Measurements from ENCODE around the gene FNIP2.
"Not testable (repeated sequence)": the region's sequence is repeated elsewhere in the genome, so short reads cannot be mapped to it uniquely, and the experiment has no call there.

The FNIP2 gene

GRCh38 chr4:158904815-158905214, 136.0 kb downstream of the FNIP2 start:
- no peak for DNase-seq (ENCODE audit: low read depth in 2 of 2, low spot score in 1 of 2)

GRCh38 chr4:158906073-158906472, 137.2 kb downstream of the FNIP2 start:
- no peak for DNase-seq (ENCODE audit: low read depth in 2 of 2, low spot score in 1 of 2)

DNA sequence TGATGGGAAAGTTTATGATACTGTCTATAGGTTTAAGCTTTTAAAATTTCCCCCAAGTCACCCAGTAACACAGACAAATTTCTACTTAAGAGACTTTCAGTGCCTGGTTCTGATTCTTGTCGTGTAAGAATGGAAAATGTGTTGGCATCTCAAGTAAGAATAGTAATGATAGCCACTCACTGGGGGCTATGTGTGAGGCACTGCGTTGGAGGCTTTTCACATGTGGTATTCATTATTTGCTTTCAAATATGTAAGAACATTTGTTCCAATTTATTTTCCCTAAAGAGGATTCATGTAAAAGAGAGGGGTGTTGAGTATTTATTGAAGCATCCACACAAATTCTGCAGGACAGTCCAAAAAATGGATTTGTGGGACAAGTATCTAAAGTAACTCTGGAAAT, 143.6 kb downstream of the FNIP2 start:
- no peak for DNase-seq (ENCODE audit: low read depth in 2 of 2, low spot score in 1 of 2)

GRCh38 chr4:158912806-158913205, 144.0 kb downstream of the FNIP2 start:
- no peak for DNase-seq (ENCODE audit: low read depth in 2 of 2, low spot score in 1 of 2)

DNA sequence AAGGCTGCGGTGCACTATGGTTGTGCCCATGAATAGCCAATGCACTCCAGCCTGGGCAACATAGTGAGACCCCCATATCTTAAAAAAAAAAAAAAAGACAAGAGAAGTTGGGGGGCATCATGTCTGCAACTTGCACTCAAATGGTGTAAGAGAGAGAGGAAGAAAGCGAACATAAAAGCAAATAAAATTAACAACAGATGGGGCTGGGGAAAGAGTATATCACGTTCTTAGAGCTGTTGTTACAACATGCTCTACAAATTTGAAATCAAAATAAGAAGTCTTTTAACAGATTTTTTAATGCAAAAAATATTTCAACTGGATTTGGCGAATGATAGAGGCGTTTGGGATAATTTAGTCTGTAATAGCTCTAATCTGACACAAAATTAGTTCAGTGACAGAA, 144.9 kb downstream of the FNIP2 start:
- DNase-seq (ENCODE audit: low read depth in 2 of 2, low spot score in 1 of 2) = no peak

DNA sequence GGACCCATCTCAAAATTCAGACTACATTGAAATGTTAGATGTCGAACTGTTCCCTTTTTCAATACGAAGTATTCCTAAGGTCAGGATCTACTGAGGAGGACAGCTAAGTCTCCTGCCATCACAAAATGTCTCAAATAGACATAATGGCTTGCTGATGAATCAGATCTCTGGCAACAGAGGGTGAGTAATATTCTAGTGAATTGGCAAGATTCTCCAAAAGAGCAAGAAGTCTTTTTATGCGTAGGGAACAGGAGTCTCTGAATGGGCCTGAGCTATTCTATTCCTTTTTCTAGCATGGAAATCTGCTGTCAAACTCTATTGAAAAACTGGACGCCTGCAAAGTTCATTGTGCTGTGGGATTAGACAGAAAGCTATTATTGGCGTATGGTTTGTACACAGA, 145.4 kb downstream of the FNIP2 start:
- no peak for DNase-seq (ENCODE audit: low read depth in 2 of 2, low spot score in 1 of 2)

DNA sequence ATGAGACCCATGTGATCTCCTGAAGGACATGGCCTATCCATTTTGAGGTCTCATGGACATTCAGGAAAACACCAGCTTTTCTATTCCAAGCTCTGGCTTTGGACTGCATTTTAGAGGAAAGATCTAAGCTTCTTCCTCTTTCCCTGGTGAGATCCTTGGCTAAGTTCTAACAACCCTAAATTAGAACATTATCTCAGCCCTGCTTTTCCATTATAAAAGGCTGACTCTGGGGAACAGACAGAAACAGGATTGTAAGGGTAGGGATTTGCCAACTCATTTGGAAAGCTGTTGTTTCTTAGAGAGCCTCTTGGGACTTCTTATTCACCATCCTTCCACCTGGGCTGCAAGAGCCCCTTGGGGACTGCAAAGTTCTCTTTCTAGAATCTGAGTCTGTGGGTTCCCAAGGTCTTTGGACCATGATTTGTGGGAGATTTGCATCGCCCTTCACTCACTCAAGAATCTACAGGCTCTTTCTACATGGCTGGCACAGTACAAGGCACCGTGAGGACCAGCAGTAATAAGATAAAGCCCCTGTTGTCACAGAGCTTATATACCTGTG, 146.9 kb downstream of the FNIP2 start:
- no peak for DNase-seq (ENCODE audit: low read depth in 2 of 2, low spot score in 1 of 2)

DNA sequence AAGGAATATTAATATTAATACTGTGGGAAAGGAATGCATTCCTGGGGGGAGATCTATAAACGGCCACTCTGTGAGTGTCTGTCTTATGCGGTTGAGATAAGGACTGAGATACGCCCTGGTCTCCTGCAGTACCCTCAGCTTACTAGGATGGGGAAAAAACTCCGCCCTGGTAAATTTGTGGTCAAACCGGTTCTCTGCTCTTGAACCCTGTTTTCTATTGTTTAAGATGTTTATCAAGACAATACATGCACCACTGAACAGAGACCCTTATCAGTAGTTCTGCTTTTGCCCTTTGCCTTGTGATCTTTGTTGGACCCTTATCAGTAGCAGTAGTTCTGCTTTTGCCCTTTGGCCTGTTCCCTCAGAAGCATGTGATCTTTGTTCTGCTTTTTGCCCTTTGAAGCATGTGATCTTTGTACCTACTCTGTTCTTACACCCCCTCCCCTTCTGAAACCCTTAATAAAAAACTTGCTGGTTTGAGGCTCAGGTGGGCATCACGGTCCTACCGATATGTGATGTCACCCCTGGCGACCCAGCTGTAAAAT, 151.7 kb downstream of the FNIP2 start:
- not testable (repeated sequence) for DNase-seq (ENCODE audit: low read depth in 2 of 2, low spot score in 1 of 2)

GRCh38 chr4:158927774-158928173, 158.9 kb downstream of the FNIP2 start:
- not testable (repeated sequence) for DNase-seq (ENCODE audit: low read depth in 2 of 2, low spot score in 1 of 2)

- DNase-seq (ENCODE audit: low read depth in 2 of 2, low spot score in 1 of 2) = no peak
Measured at GRCh38 chr4:158929939-158930638, 161.3 kb downstream of the FNIP2 start.

DNA sequence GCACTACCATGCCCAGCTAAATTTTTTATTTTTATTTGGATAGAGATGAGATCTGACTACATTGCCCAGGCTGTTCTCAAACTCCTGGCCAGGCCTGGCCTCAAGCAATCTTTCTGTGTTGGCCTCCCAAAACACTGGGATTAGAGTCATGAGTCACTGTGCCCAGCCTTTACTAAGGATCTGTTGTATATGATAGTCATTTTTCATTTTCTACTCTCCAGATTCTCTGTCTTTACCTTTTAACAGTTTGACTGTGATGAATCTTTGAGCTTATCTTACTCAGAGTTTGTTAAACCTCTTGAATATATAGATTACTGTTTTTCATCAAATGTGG, 161.8 kb downstream of the FNIP2 start:
- DNase-seq (ENCODE audit: low read depth in 2 of 2, low spot score in 1 of 2) = no peak

GRCh38 chr4:158933236-158933635, 164.4 kb downstream of the FNIP2 start:
- no peak for DNase-seq (ENCODE audit: low read depth in 2 of 2, low spot score in 1 of 2)

GRCh38 chr4:158934996-158935669, 166.3 kb downstream of the FNIP2 start:
- DNase-seq (ENCODE audit: low read depth in 2 of 2, low spot score in 1 of 2) = no peak

- DNase-seq (ENCODE audit: low read depth in 2 of 2, low spot score in 1 of 2) = no peak
Measured at GRCh38 chr4:158936238-158936637, 167.4 kb downstream of the FNIP2 start.

GRCh38 chr4:158938220-158939044, 169.6 kb downstream of the FNIP2 start:
- no peak for DNase-seq (ENCODE audit: low read depth in 2 of 2, low spot score in 1 of 2)

DNA sequence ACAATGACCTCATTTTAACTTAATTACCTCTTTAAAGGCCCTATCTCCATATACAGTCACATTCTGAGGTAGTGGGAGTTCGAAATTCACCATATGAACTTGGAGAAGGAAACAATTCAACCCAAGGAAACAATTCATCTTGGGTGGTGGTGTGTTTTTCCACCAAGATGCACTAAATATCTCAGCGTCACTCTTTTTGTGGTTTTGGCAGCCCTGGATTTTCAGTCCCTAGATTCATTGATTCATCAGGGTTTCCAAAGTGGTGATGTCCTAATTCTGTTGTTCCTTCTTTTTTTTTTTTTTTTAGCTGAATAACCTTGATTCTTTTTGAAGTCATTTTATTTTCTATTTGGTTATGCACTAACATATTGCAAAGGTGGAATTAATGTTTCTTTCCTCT, 171.4 kb downstream of the FNIP2 start:
- DNase-seq (ENCODE audit: low read depth in 2 of 2, low spot score in 1 of 2) = no peak

DNA sequence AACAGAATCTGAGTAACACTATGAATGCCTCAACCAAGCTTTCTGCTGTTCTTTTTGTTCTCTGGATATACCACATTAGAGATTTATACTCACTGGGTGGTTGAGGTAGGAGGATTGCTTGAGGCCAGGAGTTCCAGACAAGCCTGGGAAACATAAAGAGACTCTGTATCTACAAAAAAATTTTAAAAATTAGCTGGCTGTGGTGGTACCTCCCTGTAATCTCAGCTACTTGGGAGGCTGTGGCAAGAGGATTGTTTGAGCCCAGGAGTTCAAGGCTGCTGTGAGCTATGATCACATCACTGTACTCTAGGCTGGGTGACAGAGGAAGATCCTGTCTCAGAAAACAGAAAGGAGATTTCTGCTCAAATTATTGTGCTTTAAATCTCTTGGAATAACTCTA, 172.5 kb downstream of the FNIP2 start:
- DNase-seq (ENCODE audit: low read depth in 2 of 2, low spot score in 1 of 2) = no peak

DNA sequence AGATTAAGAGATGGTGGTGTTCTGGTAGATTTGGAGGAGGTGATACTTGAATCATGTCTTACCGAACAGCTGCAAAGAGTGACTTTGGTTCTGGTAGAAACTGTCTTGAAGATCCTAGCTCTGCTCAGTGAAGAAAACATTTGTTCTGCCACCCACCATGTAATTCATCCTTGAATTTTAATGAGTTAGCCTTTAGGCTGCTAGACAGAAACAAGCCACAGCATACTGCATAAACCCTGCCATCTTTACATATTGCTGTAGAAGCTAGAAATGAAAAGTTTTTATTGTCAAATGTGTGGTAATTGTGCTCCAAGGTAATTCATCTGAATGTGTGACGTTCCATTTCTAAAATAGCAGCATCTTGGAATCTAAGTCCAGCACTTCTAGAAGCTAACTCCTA, 173.1 kb downstream of the FNIP2 start:
- no peak for DNase-seq (ENCODE audit: low read depth in 2 of 2, low spot score in 1 of 2)

GRCh38 chr4:158945529-158946108, 176.8 kb downstream of the FNIP2 start:
- no peak for DNase-seq (ENCODE audit: low read depth in 2 of 2, low spot score in 1 of 2)

GRCh38 chr4:158946825-158947224, 178.0 kb downstream of the FNIP2 start:
- DNase-seq (ENCODE audit: low read depth in 2 of 2, low spot score in 1 of 2) = no peak

DNA sequence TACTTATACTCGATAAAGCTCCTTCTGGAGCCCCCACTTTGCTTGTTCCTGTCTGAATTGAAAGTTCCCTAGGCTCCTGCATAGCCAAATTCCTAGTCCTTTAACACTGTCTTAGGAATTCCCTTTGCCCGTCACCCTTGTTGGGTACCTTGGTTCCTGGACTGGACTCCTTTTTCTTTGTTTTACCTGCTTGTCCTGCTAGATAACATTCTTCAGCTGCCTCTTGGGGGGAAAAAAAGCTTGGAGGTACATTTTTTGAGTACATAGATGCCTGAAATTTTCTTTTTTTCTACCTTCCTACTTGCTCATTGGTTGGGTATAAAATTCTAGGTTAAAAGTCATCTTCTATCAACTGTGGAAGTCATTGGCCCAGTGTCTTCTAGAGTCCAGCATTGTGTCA, 179.2 kb downstream of the FNIP2 start:
- no peak for DNase-seq (ENCODE audit: low read depth in 2 of 2, low spot score in 1 of 2)

All from stimulated activated CD8-positive, alpha-beta memory T cell treated with anti-CD3 and anti-CD28 coated beads, Interleukin-4, amount 100 ng/mL, for 1 hour (primary cell).